ENCODE data around the gene TEX55.
"Not testable (repeated sequence)": the region's sequence is repeated elsewhere in the genome, so short reads cannot be mapped to it uniquely, and the experiment has no call there.

The TEX55 gene

GRCh38 chr3:119145500-119146167 lies at the start of gene TEX55:
Gene TEX55 (plus strand): TSS chr3:119146165. CDS start chr3:119146190, 25 bp downstream.
- no peak for DNase-seq (ENCODE audit: low read depth)

GRCh38 chr3:119098003-119098402 lies 48.0 kb upstream of the TEX55 start:
- no peak for DNase-seq (ENCODE audit: low read depth)

- peak; percentile 1 for DNase-seq (ENCODE audit: low read depth)
Measured at GRCh38 chr3:119098619-119099222, 47.2 kb upstream of the TEX55 start.

GRCh38 chr3:119099785-119100184 lies 46.2 kb upstream of the TEX55 start:
- DNase-seq (ENCODE audit: low read depth), result no peak

- DNase-seq (ENCODE audit: low read depth), result no peak
Measured at GRCh38 chr3:119104031-119104430, 41.9 kb upstream of the TEX55 start.

- DNase-seq (ENCODE audit: low read depth), result not testable (repeated sequence)
Measured at GRCh38 chr3:119118330-119118729, 27.6 kb upstream of the TEX55 start.

- no peak for DNase-seq (ENCODE audit: low read depth)
Measured at GRCh38 chr3:119120480-119120879, 25.5 kb upstream of the TEX55 start.

- no peak for DNase-seq (ENCODE audit: low read depth)
Measured at GRCh38 chr3:119122350-119122749, 23.6 kb upstream of the TEX55 start.

GRCh38 chr3:119125342-119125741 lies 20.6 kb upstream of the TEX55 start:
- no peak for DNase-seq (ENCODE audit: low read depth)

- no peak for DNase-seq (ENCODE audit: low read depth)
Measured at GRCh38 chr3:119125742-119126504, 20.0 kb upstream of the TEX55 start.

- DNase-seq (ENCODE audit: low read depth), result not testable (repeated sequence)
Measured at GRCh38 chr3:119130291-119130690, 15.7 kb upstream of the TEX55 start.

GRCh38 chr3:119132291-119132690 lies 13.7 kb upstream of the TEX55 start:
- not testable (repeated sequence) for DNase-seq (ENCODE audit: low read depth)

- not testable (repeated sequence) for DNase-seq (ENCODE audit: low read depth)
Measured at GRCh38 chr3:119139360-119139759, 6.6 kb upstream of the TEX55 start.

- no peak for DNase-seq (ENCODE audit: low read depth)
Measured at GRCh38 chr3:119140466-119140865, 5.5 kb upstream of the TEX55 start.

GRCh38 chr3:119145128-119145499 lies 851 bp upstream of the TEX55 start:
- DNase-seq (ENCODE audit: low read depth), result no peak

- DNase-seq (ENCODE audit: low read depth), result no peak
Measured at GRCh38 chr3:119146578-119147375, 812 bp downstream of the TEX55 start.

- DNase-seq (ENCODE audit: low read depth), result no peak
Measured at GRCh38 chr3:119147494-119147893, 1.5 kb downstream of the TEX55 start.

- DNase-seq (ENCODE audit: low read depth), result no peak
Measured at GRCh38 chr3:119148493-119149180, 2.7 kb downstream of the TEX55 start.

GRCh38 chr3:119149484-119149883 lies 3.5 kb downstream of the TEX55 start:
- no peak for DNase-seq (ENCODE audit: low read depth)

- no peak for DNase-seq (ENCODE audit: low read depth)
Measured at GRCh38 chr3:119156868-119157267, 10.9 kb downstream of the TEX55 start.

- DNase-seq (ENCODE audit: low read depth), result no peak
Measured at GRCh38 chr3:119157971-119158370, 12.0 kb downstream of the TEX55 start.

- no peak for DNase-seq (ENCODE audit: low read depth)
Measured at GRCh38 chr3:119160361-119160760, 14.4 kb downstream of the TEX55 start.
